ENCODE data around the gene LRRC4C.

- TF ChIP-seq CTCF (IDR thresholded peaks at IDR 0.05), result no peak
- TF ChIP-seq POLR2A (IDR thresholded peaks at IDR 0.05), result no peak
Observed at GRCh38 chr11:41040474-41040873, 419.0 kb downstream of the LRRC4C start.
